CD14-positive monocyte (primary cell): ENCODE measurements around the gene PTCD1. TPM values are rescaled to one million over a fixed set of nuclear protein-coding genes. Genes with fewer than 3 reads are reported as not detected.

Experiments
- DNase-seq, 3 donors: peaks; one replicate each; pipeline ENCODE4 v3.0.0-alpha.2; 2011 to 2022
- H2AFZ ChIP-seq: 2 replicates; pipeline ENCODE4 v1.6.0; 2012; ENCODE audit warnings: mild to moderate bottlenecking, low read depth, low read length, inconsistent platforms; ENCODE audit not compliant: insufficient read depth, poor library complexity, severe bottlenecking
- H3K27ac ChIP-seq, 2 donors: 1 replicate in 1 of 2; 2 replicates in 1 of 2; pipeline ENCODE4 v1.5.1; 2012 to 2013; ENCODE audit warnings: low read length in 2 of 2, control low read depth in 1 of 2, inconsistent platforms in 1 of 2, low read depth in 1 of 2, mild to moderate bottlenecking in 1 of 2
- H3K27me3 ChIP-seq, 2 donors: one replicate each; pipeline versions ENCODE4 v1.6.0 to v1.6.1; 2011 to 2013; ENCODE audit warnings: low read length in 2 of 2; ENCODE audit not compliant: control insufficient read depth in 2 of 2, insufficient read depth in 2 of 2
- H3K36me3 ChIP-seq, 2 donors: replicated peaks in 1 of 2; 1 replicate in 1 of 2; 2 replicates in 1 of 2; pipeline versions ENCODE4 v1.5.1 to v1.6.1; 2012 to 2013; ENCODE audit warnings: low read length in 2 of 2, control low read depth in 1 of 2, inconsistent platforms in 1 of 2, mild to moderate bottlenecking in 1 of 2; ENCODE audit not compliant: insufficient read depth in 2 of 2, control insufficient read depth in 1 of 2
- H3K4me1 ChIP-seq, 2 donors: 1 replicate in 1 of 2; 2 replicates in 1 of 2; pipeline versions ENCODE4 v1.5.1 to v1.6.1; 2012 to 2013; ENCODE audit warnings: low read length in 2 of 2, control low read depth in 1 of 2, inconsistent platforms in 1 of 2, mild to moderate bottlenecking in 1 of 2, moderate library complexity in 1 of 2; ENCODE audit not compliant: insufficient read depth in 2 of 2, control insufficient read depth in 1 of 2
- H3K4me2 ChIP-seq: replicated peaks from 2 replicates; pipeline ENCODE3; 2012; ENCODE audit warnings: low read length, moderate library complexity, mild to moderate bottlenecking; ENCODE audit not compliant: poor library complexity, severe bottlenecking; ENCODE audit errors: extremely low read depth
- H3K4me3 ChIP-seq, 3 experiments: fragments of 200-600 bp in 1 of 3; sonication (generic) in 1 of 3; replicated peaks in 1 of 3; 1 replicate in 2 of 3; 2 replicates in 1 of 3; pipeline ENCODE4 v1.5.1; 2011 to 2013; ENCODE audit warnings: low read length in 3 of 3, mild to moderate bottlenecking in 3 of 3, control low read depth in 2 of 3, low read depth in 2 of 3, inconsistent platforms in 1 of 3, moderate library complexity in 1 of 3
- H3K79me2 ChIP-seq: 2 replicates; pipeline ENCODE4 v1.6.0; 2012; ENCODE audit warnings: mild to moderate bottlenecking, control low read depth, inconsistent platforms, low read length, moderate library complexity; ENCODE audit not compliant: insufficient read depth
- H3K9ac ChIP-seq: 2 replicates; pipeline ENCODE4 v1.6.0; 2017; ENCODE audit warnings: low read length, mild to moderate bottlenecking; ENCODE audit not compliant: insufficient read depth, poor library complexity, severe bottlenecking
- H3K9me3 ChIP-seq, 2 donors: replicated peaks in 1 of 2; 1 replicate in 1 of 2; 2 replicates in 1 of 2; pipeline versions ENCODE4 v1.5.1 to v1.6.1; 2012 to 2013; ENCODE audit warnings: low read length in 2 of 2, control low read depth in 1 of 2; ENCODE audit not compliant: control insufficient read depth in 1 of 2, insufficient read depth in 1 of 2
- H4K20me1 ChIP-seq: 2 replicates; pipeline ENCODE4 v1.6.0; 2012; ENCODE audit warnings: mild to moderate bottlenecking, low read length, control low read depth, moderate library complexity; ENCODE audit not compliant: insufficient read depth
- H3K27ac Mint-ChIP-seq, 7 donors: one replicate each; pipeline ENCODE4 v1.8.0; 2020; ENCODE audit warnings: mild to moderate bottlenecking in 7 of 7, mixed read lengths in 7 of 7, moderate library complexity in 6 of 7, inconsistent platforms in 2 of 7
- H3K27me3 Mint-ChIP-seq, 3 donors: one replicate each; pipeline ENCODE4 v1.8.0; 2021 to 2022; ENCODE audit warnings: low read depth in 3 of 3, mild to moderate bottlenecking in 3 of 3, mixed read lengths in 3 of 3, moderate library complexity in 3 of 3, inconsistent platforms in 1 of 3
- H3K36me3 Mint-ChIP-seq, 2 donors: one replicate each; pipeline ENCODE4 v1.8.0; 2020; ENCODE audit warnings: mixed read lengths in 2 of 2, inconsistent platforms in 1 of 2, mild to moderate bottlenecking in 1 of 2
- H3K4me1 Mint-ChIP-seq: one replicate; pipeline ENCODE4 v1.8.0; 2020; ENCODE audit warnings: mild to moderate bottlenecking, mixed read lengths
- H3K4me3 Mint-ChIP-seq, 2 donors: one replicate each; pipeline ENCODE4 v1.8.0; 2020; ENCODE audit warnings: mild to moderate bottlenecking in 2 of 2, mixed read lengths in 2 of 2, moderate library complexity in 1 of 2
- H3K9me3 Mint-ChIP-seq, 7 donors: one replicate each; pipeline ENCODE4 v1.8.0; 2020 to 2022; ENCODE audit warnings: mixed read lengths in 7 of 7, mild to moderate bottlenecking in 6 of 7, moderate library complexity in 6 of 7, inconsistent platforms in 2 of 7
- CTCF ChIP-seq: fragments of 200-600 bp; IDR thresholded peaks from one replicate; pipeline ENCODE4 v1.8.0; 2022; ENCODE audit warnings: antibody characterized with exemption, mild to moderate bottlenecking
- WGBS: methylation state at CpG from one replicate; pipeline ENCODE4 v1.1.5; 2013; ENCODE audit warnings: missing lambda C conversion rate; ENCODE audit not compliant: insufficient coverage; 5-methylcytosine and 5-hydroxymethylcytosine counted together
- intact Hi-C, 2 donors: fragments of 100-400 bp; cut with micrococcal nuclease; formaldehyde crosslinking; loops; one replicate each; pipeline versions ENCODE4 v1.15.0 to v1.15.1; 2023
- polyA plus RNA-seq, 3 donors: library from polyadenylated mRNA; depleted of rRNA in 1 of 3; unstranded in 2 of 3; stranded (reverse) in 1 of 3; fragments of 300-500 nt in 2 of 3; fragments of >200 nt in 1 of 3; fragmentation: Illumina TruSeq in 2 of 3; gene quantifications; 1 replicate in 2 of 3; 2 replicates in 1 of 3; pipeline ENCODE4 v1.2.3, GENCODE V29; 2012 to 2021

PTCD1 gene
- polyA plus RNA-seq, 3 donors = 0.74 to 4.3 (median 1.6) TPM

DNA sequence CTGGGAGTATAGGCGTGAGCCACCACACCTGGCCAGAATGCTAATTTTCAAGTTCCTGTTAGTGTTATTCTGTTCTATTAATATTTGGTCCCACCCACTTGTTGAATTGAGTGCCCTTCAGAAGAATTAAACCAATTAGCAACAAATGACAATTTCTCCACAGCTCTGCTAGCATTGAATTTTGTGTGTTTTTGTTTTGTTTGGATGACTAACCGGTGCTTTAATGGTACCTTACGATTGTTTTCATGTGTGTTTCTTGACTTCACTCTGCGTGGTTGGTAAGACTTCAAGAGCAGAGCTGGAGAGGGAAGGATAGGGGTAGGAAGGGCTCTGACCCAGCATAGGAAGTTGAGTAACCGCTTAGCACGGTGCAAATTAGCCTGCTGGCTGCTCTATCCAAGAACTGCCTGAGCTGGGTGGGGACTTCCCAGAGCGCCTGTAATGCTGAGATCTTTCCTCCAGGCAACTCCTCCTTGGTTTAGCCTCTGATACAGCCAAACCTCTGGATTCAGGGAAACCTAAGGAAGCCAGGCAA lies 59.5 kb downstream of the PTCD1 start:
- Histone ChIP-seq H3K4me2 (peak overlapping the region; percentile 81), H3K79me2 (peaks cover 94% of the 10 kb centered on the region), H3K9ac (peak overlapping the region; percentile 74), H4K20me1 (peaks cover 76% of the 10 kb centered on the region), H3K9me3 (no peaks in the 10 kb centered on the region), H3K4me1 (peaks cover 78 to 84% of the 10 kb centered on the region in 2 donors), H2AFZ (no peak overlapping the region), H3K27me3 (no peaks in the 10 kb centered on the region), H3K27ac (peak overlapping the region; percentile 94), H3K36me3 (peaks cover 34 to 39% of the 10 kb centered on the region in 2 donors), H3K4me3 (peak overlapping the region; percentile 47 to 95 (median 66))
- Mint-ChIP-seq H3K27me3 (peaks cover 0 to 2% (median 0%) of the 10 kb centered on the region in 3 donors), H3K4me1 (peaks cover 66% of the 10 kb centered on the region), H3K27ac (peak overlapping the region; percentile 97 to 100 (median 99)), H3K4me3 (peak overlapping the region; percentile 88 to 96), H3K9me3 (peaks cover 0 to 1% (median 0%) of the 10 kb centered on the region in 7 donors), H3K36me3 (peaks cover 26 to 55% of the 10 kb centered on the region in 2 donors)
- no peak for TF ChIP-seq CTCF
- WGBS = 0% methylated on average over 6 of the region's 7 CpGs
- peak; percentile 89 to 97 (median 96) for DNase-seq
- intact Hi-C loops = loop anchor here in 1 of 2 donors (5.0 kb wide), 1 partner anchor 47 kb away; no protein-coding TSS in a partner anchor

- H3K27me3 ChIP-seq = no peaks in the 10 kb centered on the region
- TF ChIP-seq CTCF = no peak
- peak overlapping the region; percentile 82 to 95 (median 89) for H3K4me3 ChIP-seq
- no peaks in the 10 kb centered on the region for H3K9me3 ChIP-seq
- H3K36me3 Mint-ChIP-seq = peaks cover 14 to 37% of the 10 kb centered on the region in 2 donors
- peaks cover 0 to 1% (median 0%) of the 10 kb centered on the region in 7 donors for H3K9me3 Mint-ChIP-seq
- peak overlapping the region; percentile 41 for H2AFZ ChIP-seq
- peak overlapping the region; percentile 94 for H3K27ac ChIP-seq
- intact Hi-C loops = loop anchor here in 1 of 2 donors (2.0 to 5.0 kb wide), 2 partner anchors 34 to 43 kb away; partner anchors contain the start of genes BUD31 and PDAP1
- H3K27me3 Mint-ChIP-seq = peaks cover 0 to 2% (median 0%) of the 10 kb centered on the region in 3 donors
- peak overlapping the region; percentile 93 for H3K4me2 ChIP-seq
- peaks cover 56% of the 10 kb centered on the region for H3K79me2 ChIP-seq
- H3K36me3 ChIP-seq = peaks cover 10% of the 10 kb centered on the region in 2 donors
- DNase-seq = peak; percentile 65 to 70 (median 70)
- H3K4me1 Mint-ChIP-seq = peaks cover 55% of the 10 kb centered on the region
- H3K27ac Mint-ChIP-seq = peak overlapping the region; percentile 94 to 100 (median 99)
- peaks cover 54 to 66% of the 10 kb centered on the region in 2 donors for H3K4me1 ChIP-seq
- WGBS = under 1% methylated on average over 42 of the region's 58 CpGs
- peak overlapping the region; percentile 86 for H3K9ac ChIP-seq
- peaks cover 41% of the 10 kb centered on the region for H4K20me1 ChIP-seq
- peak overlapping the region; percentile 82 to 89 for H3K4me3 Mint-ChIP-seq
These were observed 63.4 kb downstream of the PTCD1 start for GRCh38 chr7:99375070-99375807.
